HepG2 (cell line): Measurements from ENCODE around the gene PPIL3. TPM values are rescaled to one million over a fixed set of nuclear protein-coding genes. Genes with fewer than 3 reads are reported as not detected.
A peak's percentile ranks its signal among the peaks of the same experiment; 100 is the strongest.

Experiments used
- ATAC-seq: fragments of 200-7000 bp; cut with Tn5 transposase; 3 replicates; pipeline ENCODE4 v1.9.1; 2020; ENCODE audit warnings: mild to moderate bottlenecking, moderate library complexity
- BruUV-seq: library from RNA; stranded (reverse); fragments of 400-500 nt; replicated peaks from 2 replicates; lab custom pipeline; 2021; lab: Mats Ljungman, UMichigan
- CTCF ChIA-PET: fragments of 300-600 bp; formaldehyde crosslinking; extraction: SDS; loops from one replicate; lab custom pipeline; 2021; ENCODE audit warnings: low total read pairs, inconsistent platforms, low intra/inter-chr PET ratio; lab: Yijun Ruan, JAX
- POLR2A ChIA-PET: fragments of 350-600 bp; sonication (Branson Sonifier 250); formaldehyde crosslinking; loops from one replicate; lab custom pipeline; 2020; ENCODE audit warnings: antibody characterized with exemption, inconsistent platforms; lab: Yijun Ruan, JAX
- DNase-seq: peaks from one replicate; pipeline ENCODE4 v3.0.0-alpha.2; 2015; ENCODE audit warnings: low spot score
- FAIRE-seq: peaks from 3 replicates; lab custom pipeline; 2011; peaks lifted over from hg19 to GRCh38; lab: Jason Lieb, UNC
- H2AFZ ChIP-seq: one replicate; pipeline ENCODE4 v1.6.1; 2011; ENCODE audit warnings: low read length, inconsistent platforms
- H3K27ac ChIP-seq: fragments of 300-600 bp; 3 replicates; pipeline ENCODE4 v1.8.0; 2011; ENCODE audit warnings: mixed run types, mild to moderate bottlenecking, mixed read lengths, low read length, inconsistent platforms; ENCODE audit not compliant: insufficient read depth; ENCODE audit errors: extremely low read length
- H3K27me3 ChIP-seq, 2 experiments: fragments of 200-600 bp in 1 of 2; 2 replicates in 1 of 2; 3 replicates in 1 of 2; pipeline versions ENCODE4 v1.6.0 to v1.8.0; 2011; ENCODE audit warnings: low read length in 2 of 2, mild to moderate bottlenecking in 2 of 2, moderate library complexity in 2 of 2, inconsistent platforms in 1 of 2; ENCODE audit not compliant: insufficient read depth in 2 of 2, control insufficient read depth in 1 of 2
- H3K36me3 ChIP-seq, 2 experiments: fragments of 200-600 bp in 1 of 2; replicated peaks in 1 of 2; 2 replicates in 1 of 2; 3 replicates in 1 of 2; pipeline versions ENCODE4 v1.5.1 to v1.8.0; 2011; ENCODE audit warnings: low read length in 2 of 2, inconsistent platforms in 1 of 2; ENCODE audit not compliant: insufficient read depth in 2 of 2, control insufficient read depth in 1 of 2
- H3K4me1 ChIP-seq: 2 replicates; pipeline ENCODE4 v1.5.1; 2012; ENCODE audit warnings: low read length, inconsistent platforms; ENCODE audit not compliant: insufficient read depth
- H3K4me2 ChIP-seq: 2 replicates; pipeline ENCODE4 v1.6.0; 2011; ENCODE audit warnings: low read depth, low read length, inconsistent platforms
- H3K4me3 ChIP-seq, 3 experiments: fragments of 200-600 bp in 1 of 3; sonication (generic), shearing (Covaris generic) in 1 of 3; replicated peaks in 1 of 3; 2 replicates each; pipeline ENCODE4 v1.5.1; 2011 to 2016; ENCODE audit warnings: low read length in 3 of 3, inconsistent platforms in 2 of 3, low read depth in 2 of 3, mild to moderate bottlenecking in 2 of 3, control low read depth in 1 of 3, mixed read lengths in 1 of 3; ENCODE audit not compliant: insufficient read depth in 1 of 3
- H3K79me2 ChIP-seq: one replicate; pipeline ENCODE4 v1.6.1; 2011; ENCODE audit warnings: low read length, inconsistent platforms; ENCODE audit not compliant: insufficient read depth
- H3K9ac ChIP-seq: 2 replicates; pipeline ENCODE4 v1.6.0; 2011; ENCODE audit warnings: mild to moderate bottlenecking, low read depth, low read length, inconsistent platforms; ENCODE audit not compliant: insufficient read depth
- H3K9me3 ChIP-seq: 2 replicates; pipeline ENCODE4 v1.5.1; 2012; ENCODE audit warnings: mild to moderate bottlenecking, low read length
- H4K20me1 ChIP-seq: 2 replicates; pipeline ENCODE4 v1.6.0; 2011; ENCODE audit warnings: inconsistent platforms, mild to moderate bottlenecking, low read length, moderate library complexity; ENCODE audit not compliant: insufficient read depth
- CBX2 ChIP-seq, 2 experiments: fragments of 200-600 bp in 1 of 2; sonication (generic); formaldehyde crosslinking in 1 of 2; IDR thresholded peaks; 2 replicates each; pipeline versions ENCODE4 v1.7.0 to v1.8.1; 2018 to 2022; ENCODE audit warnings: low read depth in 2 of 2, low read length in 1 of 2, mild to moderate bottlenecking in 1 of 2, missing genetic modification reagents in 1 of 2
- ERF ChIP-seq: IDR thresholded peaks from 2 replicates; pipeline ENCODE4 v1.6.1; 2018; ENCODE audit warnings: missing biosample characterization, missing genetic modification reagents
- GATAD1 ChIP-seq: IDR thresholded peaks from 2 replicates; pipeline ENCODE4 v1.6.1; 2016; ENCODE audit warnings: missing genetic modification reagents, missing compliant biosample characterization
- HNRNPL ChIP-seq: fragments of 200-400 bp; formaldehyde crosslinking; IDR thresholded peaks from 2 replicates; pipeline ENCODE4 v1.6.1; 2017; ENCODE audit warnings: mild to moderate bottlenecking, low read depth, low read length
- KDM2A ChIP-seq: sonication (generic); formaldehyde crosslinking; IDR thresholded peaks from 2 replicates; pipeline ENCODE4 v1.4.0; 2020; ENCODE audit warnings: low read depth, missing genetic modification reagents, borderline replicate concordance
- KDM5A ChIP-seq: fragments of 200-600 bp; sonication (generic); IDR thresholded peaks from 2 replicates; pipeline ENCODE4 v1.7.0; 2018; ENCODE audit warnings: antibody characterized with exemption, mild to moderate bottlenecking, low read length, borderline replicate concordance
- KLF11 ChIP-seq: IDR thresholded peaks from 2 replicates; pipeline ENCODE4 v1.6.1; 2016; ENCODE audit warnings: missing compliant biosample characterization
- NCOR1 ChIP-seq: fragments of 200-600 bp; sonication (generic); IDR thresholded peaks from 2 replicates; pipeline ENCODE4 v1.7.0; 2017; ENCODE audit warnings: antibody characterized with exemption, low read length, borderline replicate concordance
- NONO ChIP-seq, 2 experiments: fragments of 450-650 bp in 1 of 2; sonication (generic) in 1 of 2; formaldehyde crosslinking in 1 of 2; IDR thresholded peaks in 1 of 2; conservative IDR thresholded peaks in 1 of 2; 2 replicates each; pipeline versions ENCODE4 v1.6.1 to v1.8.0; 2017 to 2022; ENCODE audit warnings: mild to moderate bottlenecking in 1 of 2, missing genetic modification reagents in 1 of 2, moderate library complexity in 1 of 2
- RAD21 ChIP-seq: fragments of 450-650 bp; formaldehyde crosslinking; IDR thresholded peaks from 2 replicates; pipeline ENCODE4 v1.5.0; 2020; ENCODE audit warnings: mild to moderate bottlenecking
- ZBTB25 ChIP-seq: IDR thresholded peaks from 2 replicates; pipeline ENCODE4 v1.6.1; 2018; ENCODE audit warnings: missing genetic modification reagents
- ZSCAN30 ChIP-seq: sonication (generic); formaldehyde crosslinking; IDR thresholded peaks from 2 replicates; pipeline ENCODE4 v1.5.0; 2020; ENCODE audit warnings: mild to moderate bottlenecking, missing genetic modification reagents
- WGBS: methylation state at CpG from one replicate; pipeline ENCODE4 v1.1.6; 2017; ENCODE audit warnings: low lambda C conversion rate; 5-methylcytosine and 5-hydroxymethylcytosine counted together
- in situ Hi-C: cut with HindIII; loops from 2 replicates; pipeline ENCODE4 v1.10.0; 2017; ENCODE audit warnings: low pct_unique_long_range_greater_than_20kb; ENCODE audit not compliant: extremely low pct_ligation_motif_present
- intact Hi-C: fragments of 100-400 bp; cut with micrococcal nuclease; formaldehyde crosslinking; loops from one replicate; pipeline ENCODE4 v1.10.0; 2022; ENCODE audit not compliant: unreplicated experiment
- polyA plus RNA-seq, 8 experiments: library from polyadenylated mRNA; depleted of rRNA in 3 of 8; stranded (reverse) in 7 of 8; unstranded in 1 of 8; fragments of >200 nt; fragmentation: Illumina TruSeq in 4 of 8; extraction: Trizol in 4 of 8; gene quantifications; 2 replicates each; pipeline versions ENCODE4 v1.2.1 to v1.2.3, GENCODE V29; 2011 to 2016; ENCODE audit warnings: low read depth in 4 of 8, missing spikeins in 1 of 8, mixed read lengths in 1 of 8; ENCODE audit not compliant: insufficient read depth in 1 of 8
- total RNA-seq, 5 experiments: library from RNA; depleted of rRNA; stranded (reverse); fragments of >200 nt; fragmentation: Illumina TruSeq; extraction: Trizol; gene quantifications; 2 replicates each; pipeline ENCODE4 v1.2.3, GENCODE V29; 2016; ENCODE audit warnings: low read depth in 1 of 5
- TF ChIP-seq, protein P1 (sequence below): sonication (generic); formaldehyde crosslinking; IDR thresholded peaks from 2 replicates; pipeline ENCODE4 v1.5.0; 2020; ENCODE audit warnings: mild to moderate bottlenecking, missing genetic modification reagents, moderate library complexity
- TF ChIP-seq, protein P2 (sequence below): sonication (generic); formaldehyde crosslinking; IDR thresholded peaks from 2 replicates; pipeline ENCODE4 v1.4.0; 2020; ENCODE audit warnings: missing genetic modification reagents; ENCODE audit errors: not compliant biosample characterization
- TF ChIP-seq, protein P3 (sequence below): sonication (generic); formaldehyde crosslinking; IDR thresholded peaks from 2 replicates; pipeline ENCODE4 v1.5.0; 2020; ENCODE audit warnings: missing genetic modification reagents, mild to moderate bottlenecking, borderline replicate concordance

PPIL3 gene
- total and polyA plus RNA-seq, 2 of the 13 experiments (the other 11 are each of a cell fraction or from before 2014, with no cell fraction given): 98.7 to 107 TPM

DNA sequence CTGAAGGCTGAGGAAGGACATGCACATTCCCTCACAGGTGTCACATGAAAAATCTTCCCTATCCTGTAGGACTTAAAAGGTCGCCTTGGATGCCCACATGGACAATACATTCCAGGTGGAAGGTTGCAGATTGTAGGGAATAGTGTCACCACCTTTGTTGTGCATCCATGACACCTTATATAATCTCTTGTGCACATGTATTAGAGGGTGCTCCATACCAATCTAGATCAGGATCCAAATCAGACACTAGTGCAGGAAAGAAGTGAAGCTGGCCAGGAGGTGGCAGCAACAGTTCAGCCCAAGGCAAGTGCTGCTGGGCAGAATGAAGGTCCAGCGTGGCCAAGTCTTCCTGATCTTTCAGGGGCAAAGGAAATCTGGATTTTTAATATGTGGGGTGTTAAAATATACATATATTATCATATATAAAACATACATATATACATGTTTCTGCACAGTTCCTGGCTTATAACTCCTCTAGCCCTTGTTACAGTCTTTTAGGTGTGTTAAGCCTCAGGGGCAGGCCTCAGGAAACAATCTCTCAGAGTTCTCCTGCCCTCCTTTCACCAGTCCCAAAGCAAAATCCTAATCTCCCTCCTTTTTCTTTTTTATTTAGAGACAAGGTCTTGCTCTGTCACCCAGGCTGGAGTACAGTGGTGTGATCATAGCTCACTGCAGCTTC, 16.9 kb upstream of the PPIL3 start:
- 62% methylated on average over 2 of the region's 2 CpGs for WGBS
- H2AFZ ChIP-seq: no peak overlapping the region
- no peak overlapping the region for H3K4me3 ChIP-seq
- ATAC-seq: peak; percentile 91
- no peak overlapping the region for H3K4me2 ChIP-seq
- H3K9ac ChIP-seq: no peak overlapping the region
- intact Hi-C loops: loop anchor here (1.0 kb wide), 3 partner anchors 166 to 272 kb away; partner anchors contain the start of gene HYCC2
- ChIA-PET CTCF (interaction anchor here (1.2 to 2.5 kb wide), 4 partner anchors 57 to 272 kb away, joined by 3 to 26 read pairs (median 13); partner anchors contain the start of gene ORC2), POLR2A (interaction anchor here (0.9 to 1.9 kb wide), 8 partner anchors 16 to 327 kb away, joined by 3 to 9 read pairs (median 4); partner anchors contain the start of genes NIF3L1, ORC2 and PPIL3)
- H4K20me1 ChIP-seq: no peaks in the 10 kb centered on the region
- in situ Hi-C loops: loop anchor here (5.0 kb wide), 2 partner anchors 167 to 272 kb away; partner anchors contain the start of genes HYCC2 and NDUFB3
- H3K36me3 ChIP-seq: peaks cover 9 to 34% of the 10 kb centered on the region in 2 experiments; a peak in 3 of 5 replicates
- peak; percentile 75 for DNase-seq
- no peak overlapping the region for H3K27ac ChIP-seq
- H3K27me3 ChIP-seq: no peaks in the 10 kb centered on the region
- H3K4me1 ChIP-seq: no peaks in the 10 kb centered on the region
- no peaks in the 10 kb centered on the region for H3K9me3 ChIP-seq
- FAIRE-seq: peak; percentile 34
- H3K79me2 ChIP-seq: no peaks in the 10 kb centered on the region
- BruUV-seq: no TSS peak
- peak; percentile 88 for TF ChIP-seq RAD21 (CRISPR knock-in tag)
- no peak for TF ChIP-seq HNRNPL
- TF ChIP-seq, protein P1, sequence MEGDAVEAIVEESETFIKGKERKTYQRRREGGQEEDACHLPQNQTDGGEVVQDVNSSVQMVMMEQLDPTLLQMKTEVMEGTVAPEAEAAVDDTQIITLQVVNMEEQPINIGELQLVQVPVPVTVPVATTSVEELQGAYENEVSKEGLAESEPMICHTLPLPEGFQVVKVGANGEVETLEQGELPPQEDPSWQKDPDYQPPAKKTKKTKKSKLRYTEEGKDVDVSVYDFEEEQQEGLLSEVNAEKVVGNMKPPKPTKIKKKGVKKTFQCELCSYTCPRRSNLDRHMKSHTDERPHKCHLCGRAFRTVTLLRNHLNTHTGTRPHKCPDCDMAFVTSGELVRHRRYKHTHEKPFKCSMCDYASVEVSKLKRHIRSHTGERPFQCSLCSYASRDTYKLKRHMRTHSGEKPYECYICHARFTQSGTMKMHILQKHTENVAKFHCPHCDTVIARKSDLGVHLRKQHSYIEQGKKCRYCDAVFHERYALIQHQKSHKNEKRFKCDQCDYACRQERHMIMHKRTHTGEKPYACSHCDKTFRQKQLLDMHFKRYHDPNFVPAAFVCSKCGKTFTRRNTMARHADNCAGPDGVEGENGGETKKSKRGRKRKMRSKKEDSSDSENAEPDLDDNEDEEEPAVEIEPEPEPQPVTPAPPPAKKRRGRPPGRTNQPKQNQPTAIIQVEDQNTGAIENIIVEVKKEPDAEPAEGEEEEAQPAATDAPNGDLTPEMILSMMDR: peak; percentile 95
- TF ChIP-seq, protein P2, sequence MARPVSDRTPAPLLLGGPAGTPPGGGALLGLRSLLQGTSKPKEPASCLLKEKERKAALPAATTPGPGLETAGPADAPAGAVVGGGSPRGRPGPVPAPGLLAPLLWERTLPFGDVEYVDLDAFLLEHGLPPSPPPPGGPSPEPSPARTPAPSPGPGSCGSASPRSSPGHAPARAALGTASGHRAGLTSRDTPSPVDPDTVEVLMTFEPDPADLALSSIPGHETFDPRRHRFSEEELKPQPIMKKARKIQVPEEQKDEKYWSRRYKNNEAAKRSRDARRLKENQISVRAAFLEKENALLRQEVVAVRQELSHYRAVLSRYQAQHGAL (CRISPR knock-in tag): no peak
- TF ChIP-seq NCOR1: no peak
- TF ChIP-seq KDM2A (CRISPR knock-in tag): peak; percentile 70; the same call in 1 of the 2 replicates
- TF ChIP-seq GATAD1 (CRISPR knock-in tag): peak; percentile 60; the same call in 1 of the 2 replicates
- peak; percentile 49; the same call in 1 of the 2 replicates for TF ChIP-seq KLF11
- TF ChIP-seq, protein P3, sequence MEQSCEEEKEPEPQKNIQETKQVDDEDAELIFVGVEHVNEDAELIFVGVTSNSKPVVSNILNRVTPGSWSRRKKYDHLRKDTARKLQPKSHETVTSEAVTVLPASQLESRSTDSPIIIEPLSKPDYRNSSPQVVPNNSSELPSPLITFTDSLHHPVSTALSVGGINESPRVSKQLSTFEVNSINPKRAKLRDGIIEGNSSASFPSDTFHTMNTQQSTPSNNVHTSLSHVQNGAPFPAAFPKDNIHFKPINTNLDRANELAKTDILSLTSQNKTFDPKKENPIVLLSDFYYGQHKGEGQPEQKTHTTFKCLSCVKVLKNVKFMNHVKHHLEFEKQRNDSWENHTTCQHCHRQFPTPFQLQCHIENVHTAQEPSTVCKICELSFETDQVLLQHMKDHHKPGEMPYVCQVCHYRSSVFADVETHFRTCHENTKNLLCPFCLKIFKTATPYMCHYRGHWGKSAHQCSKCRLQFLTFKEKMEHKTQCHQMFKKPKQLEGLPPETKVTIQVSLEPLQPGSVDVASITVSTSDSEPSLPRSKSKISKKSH (CRISPR knock-in tag): no peak
- TF ChIP-seq CBX2 (IDR thresholded peaks at IDR 0.05; ENCODE audit: low read depth, low read length): no peak
- TF ChIP-seq CBX2 (CRISPR knock-in tag; IDR thresholded peaks at IDR 0.05; ENCODE audit: low read depth): no peak
- TF ChIP-seq ERF (CRISPR knock-in tag): peak; percentile 64
- TF ChIP-seq NONO (IDR thresholded peaks at IDR 0.05): no peak
- TF ChIP-seq NONO (CRISPR knock-in tag; conservative IDR thresholded peaks at IDR 0.05): peak; percentile 50; the same call in 1 of the 2 replicates
- TF ChIP-seq ZBTB25 (CRISPR knock-in tag): 0 out of 2 replicates have a peak, but pooled peaks have one; percentile 52
- TF ChIP-seq KDM5A: peak; percentile 77; the same call in 1 of the 2 replicates
- TF ChIP-seq ZSCAN30 (CRISPR knock-in tag): 0 out of 2 replicates have a peak, but pooled peaks have one; percentile 29
